ENCODE results near the gene MAGEC1. TPM values are rescaled to one million over a fixed set of nuclear protein-coding genes. Genes with fewer than 3 reads are reported as not detected.
"Not testable (repeated sequence)": the region's sequence is repeated elsewhere in the genome, so short reads cannot be mapped to it uniquely, and the experiment has no call there.

Gene MAGEC1, protein sequence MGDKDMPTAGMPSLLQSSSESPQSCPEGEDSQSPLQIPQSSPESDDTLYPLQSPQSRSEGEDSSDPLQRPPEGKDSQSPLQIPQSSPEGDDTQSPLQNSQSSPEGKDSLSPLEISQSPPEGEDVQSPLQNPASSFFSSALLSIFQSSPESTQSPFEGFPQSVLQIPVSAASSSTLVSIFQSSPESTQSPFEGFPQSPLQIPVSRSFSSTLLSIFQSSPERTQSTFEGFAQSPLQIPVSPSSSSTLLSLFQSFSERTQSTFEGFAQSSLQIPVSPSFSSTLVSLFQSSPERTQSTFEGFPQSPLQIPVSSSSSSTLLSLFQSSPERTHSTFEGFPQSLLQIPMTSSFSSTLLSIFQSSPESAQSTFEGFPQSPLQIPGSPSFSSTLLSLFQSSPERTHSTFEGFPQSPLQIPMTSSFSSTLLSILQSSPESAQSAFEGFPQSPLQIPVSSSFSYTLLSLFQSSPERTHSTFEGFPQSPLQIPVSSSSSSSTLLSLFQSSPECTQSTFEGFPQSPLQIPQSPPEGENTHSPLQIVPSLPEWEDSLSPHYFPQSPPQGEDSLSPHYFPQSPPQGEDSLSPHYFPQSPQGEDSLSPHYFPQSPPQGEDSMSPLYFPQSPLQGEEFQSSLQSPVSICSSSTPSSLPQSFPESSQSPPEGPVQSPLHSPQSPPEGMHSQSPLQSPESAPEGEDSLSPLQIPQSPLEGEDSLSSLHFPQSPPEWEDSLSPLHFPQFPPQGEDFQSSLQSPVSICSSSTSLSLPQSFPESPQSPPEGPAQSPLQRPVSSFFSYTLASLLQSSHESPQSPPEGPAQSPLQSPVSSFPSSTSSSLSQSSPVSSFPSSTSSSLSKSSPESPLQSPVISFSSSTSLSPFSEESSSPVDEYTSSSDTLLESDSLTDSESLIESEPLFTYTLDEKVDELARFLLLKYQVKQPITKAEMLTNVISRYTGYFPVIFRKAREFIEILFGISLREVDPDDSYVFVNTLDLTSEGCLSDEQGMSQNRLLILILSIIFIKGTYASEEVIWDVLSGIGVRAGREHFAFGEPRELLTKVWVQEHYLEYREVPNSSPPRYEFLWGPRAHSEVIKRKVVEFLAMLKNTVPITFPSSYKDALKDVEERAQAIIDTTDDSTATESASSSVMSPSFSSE
- total RNA-seq = not detected in 2 replicates

DNA sequence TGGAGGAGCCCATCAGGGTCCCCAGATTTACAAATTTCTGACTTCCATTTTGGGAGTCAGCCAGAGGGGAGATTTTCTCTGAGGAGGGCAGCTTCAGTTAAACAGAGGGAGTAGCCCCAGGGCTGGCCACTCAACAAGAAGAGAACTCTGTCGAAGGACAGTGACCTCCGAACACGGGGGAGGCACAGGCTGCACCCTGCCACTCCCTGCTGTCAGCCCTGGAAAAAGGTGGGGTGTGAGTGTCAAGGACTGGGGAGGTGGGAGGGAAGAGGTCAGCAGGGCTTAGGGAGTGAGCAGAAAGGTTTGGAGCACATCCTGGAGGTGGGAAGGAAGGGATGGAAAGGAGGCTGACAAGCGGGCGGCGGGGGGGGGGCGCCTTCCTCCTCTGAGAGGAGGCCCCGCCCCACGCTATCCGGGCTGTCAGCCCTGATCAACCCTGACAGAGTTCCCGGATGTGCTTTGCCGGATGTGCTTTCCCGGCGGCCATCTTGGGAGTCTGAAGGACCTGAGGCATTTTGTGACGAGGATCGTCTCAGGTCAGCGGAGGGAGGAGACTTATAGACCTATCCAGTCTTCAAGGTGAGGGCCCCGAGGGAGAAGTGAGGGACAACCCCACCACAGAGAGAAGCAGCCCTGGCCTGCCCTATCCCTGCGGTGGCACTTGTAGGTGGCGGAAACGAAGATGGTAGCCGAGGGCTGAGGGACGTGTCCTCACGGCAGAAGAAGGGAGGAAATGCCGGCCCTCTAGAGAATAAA lies at the start of gene MAGEC1:
MAGEC1 (plus strand) TSS at position 495 of the 756 bp plus-strand sequence. CDS start 1,179 bp downstream, outside the sequence.
- no peak for DNase-seq (ENCODE audit: extremely low read depth, low read depth, low spot score)

DNA sequence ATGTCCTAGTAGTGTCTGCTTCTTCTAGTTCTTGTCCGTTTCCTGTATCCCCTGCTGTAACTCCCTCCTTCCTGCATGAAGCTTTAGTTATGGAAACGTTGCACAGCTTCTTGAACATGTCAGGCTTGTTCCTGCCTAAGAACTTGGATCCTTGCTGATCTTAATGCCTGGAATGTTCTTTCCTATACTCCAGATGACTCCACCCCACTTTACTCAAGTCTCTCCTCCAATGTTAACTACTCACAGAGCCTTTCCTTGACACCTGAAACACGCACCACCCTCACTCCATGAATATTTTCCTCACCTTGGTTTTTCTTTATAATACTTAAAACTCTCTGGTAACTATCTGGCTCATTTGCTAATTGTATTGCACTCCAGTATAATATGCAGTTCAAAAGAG lies 46.2 kb upstream of the MAGEC1 start:
- DNase-seq (ENCODE audit: extremely low read depth, low read depth, low spot score) = no peak

DNA sequence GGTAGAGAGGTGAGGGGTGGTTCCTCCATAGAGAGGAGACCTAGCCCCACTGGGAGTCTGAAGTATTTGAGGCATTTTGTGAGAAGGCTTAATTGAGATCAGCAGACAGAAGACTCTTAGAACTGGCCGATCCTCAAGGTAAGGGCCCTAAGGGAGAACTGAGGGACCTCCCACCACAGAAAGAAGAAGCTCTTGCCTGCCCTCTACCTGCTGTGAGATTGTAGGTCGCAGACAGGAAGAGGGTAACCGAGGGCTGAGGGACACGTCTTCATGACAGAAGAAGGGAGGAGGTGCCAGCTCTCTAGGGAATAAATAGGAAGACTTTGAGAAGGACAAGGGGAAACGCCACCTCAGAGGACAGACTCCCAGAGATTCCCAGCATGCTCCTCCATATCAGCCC lies 24.1 kb upstream of the MAGEC1 start:
- no peak for DNase-seq (ENCODE audit: extremely low read depth, low read depth, low spot score)

DNA sequence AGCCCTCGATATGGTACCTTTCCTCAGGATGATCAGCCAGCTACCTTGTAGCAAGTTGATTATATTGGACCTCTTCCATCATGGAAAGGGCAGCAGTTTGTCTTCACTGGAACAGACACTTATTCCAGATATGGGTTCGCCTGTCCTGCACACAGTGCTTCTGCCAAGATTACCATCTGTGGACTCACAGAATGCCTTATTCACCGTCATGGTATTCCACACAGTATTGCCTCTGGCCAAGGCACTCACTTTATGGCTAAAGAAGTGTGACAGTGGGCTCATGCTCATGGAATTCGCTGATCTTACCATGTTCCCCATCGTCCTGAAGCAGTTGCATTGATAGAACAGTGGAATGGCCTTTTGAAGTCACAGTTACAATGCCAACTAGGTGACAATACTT lies 14.9 kb upstream of the MAGEC1 start:
- not testable (repeated sequence) for DNase-seq (ENCODE audit: extremely low read depth, low read depth, low spot score)

DNA sequence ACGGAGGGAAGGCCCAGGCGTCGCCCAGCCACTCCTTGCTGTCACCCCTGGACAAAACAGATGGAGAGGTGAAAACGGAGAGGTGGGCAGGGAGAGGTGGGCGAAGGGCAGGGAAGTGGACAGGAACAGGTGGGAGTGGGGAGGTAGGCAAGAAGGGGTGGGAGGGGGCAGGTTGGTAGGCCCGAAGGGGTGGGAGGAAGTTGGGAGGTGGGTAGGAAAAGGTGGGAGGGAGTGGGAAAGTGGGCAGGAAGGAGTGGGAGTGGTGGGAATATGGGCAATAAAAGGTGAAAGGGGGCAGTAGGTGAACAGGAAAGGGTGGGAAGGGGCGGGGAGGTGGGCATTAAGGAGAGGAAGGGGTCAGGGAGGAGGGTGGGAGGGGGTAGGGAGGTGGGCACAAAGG lies 9.0 kb upstream of the MAGEC1 start:
- DNase-seq (ENCODE audit: extremely low read depth, low read depth, low spot score) = no peak

DNA sequence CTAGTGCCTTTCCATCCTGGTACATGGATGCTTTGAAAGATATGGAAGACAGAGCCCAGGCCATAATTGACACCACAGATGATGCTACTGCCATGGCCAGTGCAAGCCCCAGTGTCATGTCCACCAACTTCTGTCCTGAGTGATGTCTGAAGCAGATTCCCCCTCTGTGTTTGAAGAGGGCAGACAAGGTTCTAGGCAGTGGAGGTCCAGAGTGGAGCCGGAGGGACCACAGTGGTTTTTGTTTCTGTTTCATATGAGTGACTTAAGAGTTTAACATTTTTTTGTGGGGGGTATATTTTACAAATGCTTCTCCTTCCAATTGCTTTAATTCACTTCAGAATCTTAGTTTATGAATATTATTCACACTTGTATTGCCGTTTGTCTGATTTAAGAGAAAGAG lies 6.0 kb upstream of the MAGEC1 start:
- DNase-seq (ENCODE audit: extremely low read depth, low read depth, low spot score) = no peak

DNA sequence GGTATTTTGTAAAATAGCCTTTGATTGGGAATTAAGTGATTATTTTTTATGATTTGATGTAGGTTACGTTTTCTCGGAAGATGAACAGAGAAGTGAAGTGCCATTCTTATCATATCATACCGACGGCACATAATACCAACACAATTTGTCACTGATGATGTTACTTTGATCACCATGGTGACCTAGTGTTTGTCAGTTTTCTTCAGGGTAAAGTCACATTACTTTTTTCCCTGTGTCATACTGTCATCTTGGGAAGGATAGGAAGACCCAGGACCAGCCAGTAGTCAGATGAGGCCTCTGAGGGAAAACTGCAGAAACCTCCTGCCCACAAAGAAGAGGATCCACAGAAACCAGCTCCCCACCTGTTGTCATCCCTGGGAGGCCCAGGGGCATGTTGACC lies 1.3 kb upstream of the MAGEC1 start:
- no peak for DNase-seq (ENCODE audit: extremely low read depth, low read depth, low spot score)

DNA sequence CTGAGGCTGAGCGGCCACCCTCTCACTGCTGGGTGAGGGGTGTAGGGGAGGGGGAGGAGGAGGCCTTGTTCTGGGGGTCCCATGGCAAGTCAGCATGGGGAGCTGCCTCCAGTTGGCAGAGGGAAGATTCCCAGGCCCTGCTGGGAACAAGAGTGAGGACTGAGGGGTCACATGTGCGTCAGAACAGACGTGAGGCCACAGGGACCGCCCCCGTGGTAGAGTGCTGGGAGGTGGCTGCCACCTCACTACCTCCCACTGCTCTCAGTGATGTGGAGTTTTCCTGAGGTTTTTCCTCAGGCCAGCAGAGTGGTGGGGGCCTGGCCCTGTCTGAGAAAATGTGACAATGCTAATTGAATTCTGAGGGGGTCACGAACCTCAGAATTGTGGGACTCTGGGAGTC lies 568 bp downstream of the MAGEC1 start:
- no peak for DNase-seq (ENCODE audit: extremely low read depth, low read depth, low spot score)

DNA sequence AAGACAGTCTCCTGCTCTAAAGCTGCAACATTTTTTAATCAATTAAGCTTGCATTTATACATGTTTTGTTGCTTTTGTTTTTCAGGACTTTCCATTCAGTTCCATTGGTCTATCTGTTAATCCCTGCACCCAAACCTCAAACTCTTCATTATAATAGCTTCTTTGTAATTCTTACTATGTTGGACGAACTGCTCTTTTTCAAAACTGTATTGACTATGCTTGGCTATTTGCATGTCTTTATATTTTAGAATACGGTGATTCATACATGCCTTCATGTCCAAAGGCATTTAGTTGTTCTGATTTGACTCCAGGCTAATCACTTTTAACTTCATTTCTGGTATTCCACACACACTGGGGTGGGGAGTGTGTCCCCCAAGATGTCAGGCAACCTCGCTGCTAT lies 14.1 kb downstream of the MAGEC1 start:
- DNase-seq (ENCODE audit: extremely low read depth, low read depth, low spot score) = no peak

DNA sequence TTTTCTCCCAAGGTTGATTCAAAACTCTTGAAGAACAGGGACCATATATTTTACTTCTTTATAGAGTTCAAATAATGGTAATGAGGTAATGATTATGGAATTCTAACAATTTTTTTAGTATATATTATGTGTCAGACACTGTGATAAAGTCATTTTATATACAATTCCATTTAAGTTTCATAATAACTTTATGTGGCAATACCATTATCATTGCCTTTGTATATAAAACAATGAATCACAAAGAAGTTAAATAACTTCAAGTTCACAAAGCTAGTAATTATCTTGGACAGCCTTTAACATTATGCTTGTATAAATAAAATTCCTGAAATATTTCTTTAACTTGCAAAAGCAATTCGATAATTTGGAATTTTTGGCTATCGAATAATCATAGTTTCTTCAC lies 20.6 kb downstream of the MAGEC1 start:
- no peak for DNase-seq (ENCODE audit: extremely low read depth, low read depth, low spot score)

DNA sequence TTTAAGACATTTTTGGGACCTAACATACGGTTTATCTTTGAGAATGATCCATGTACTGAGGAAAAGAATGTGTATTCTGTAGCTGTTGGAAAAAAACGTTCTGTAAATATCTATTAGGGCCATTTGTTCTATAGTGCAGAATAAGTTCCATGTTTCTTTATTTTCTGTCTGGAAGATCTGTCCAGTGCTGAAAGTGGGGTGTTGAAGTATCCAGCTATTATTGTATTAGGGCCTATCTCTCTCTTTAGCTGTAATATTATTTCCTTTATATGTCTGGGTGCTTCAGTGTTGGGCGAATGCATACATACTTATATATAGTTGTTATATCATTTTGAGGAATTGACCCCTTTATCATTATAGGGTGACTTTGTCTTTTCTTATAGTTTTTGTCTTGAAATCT lies 24.7 kb downstream of the MAGEC1 start:
- no peak for DNase-seq (ENCODE audit: extremely low read depth, low read depth, low spot score)

DNA sequence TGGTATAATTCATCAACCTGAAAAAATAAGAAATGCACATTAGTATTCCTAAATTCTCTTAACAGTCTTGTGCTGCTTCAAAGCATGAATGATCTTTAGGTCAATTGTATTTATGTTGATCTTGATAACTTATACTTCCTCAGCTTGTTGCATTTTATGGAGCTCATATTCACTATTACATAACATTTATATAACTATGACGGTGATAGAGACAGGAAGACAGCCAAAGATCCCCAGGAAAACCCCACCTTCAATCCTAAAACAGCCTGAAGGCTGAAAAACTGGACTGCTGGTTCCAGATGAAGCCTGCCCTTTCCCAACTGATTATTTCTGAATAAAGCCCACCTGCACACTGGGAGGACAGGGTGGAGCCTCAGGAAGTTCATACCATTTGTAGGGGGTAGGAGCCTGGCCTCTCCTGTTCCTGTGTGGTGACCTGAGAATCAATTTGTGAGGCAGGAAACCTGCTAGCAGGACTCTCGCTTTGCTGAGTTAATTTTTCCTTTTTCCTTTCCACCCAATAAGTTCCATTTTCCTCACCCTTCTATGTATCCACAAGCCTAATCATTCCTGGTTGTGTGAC lies 30.5 kb downstream of the MAGEC1 start:
- DNase-seq (ENCODE audit: extremely low read depth, low read depth, low spot score) = no peak

DNA sequence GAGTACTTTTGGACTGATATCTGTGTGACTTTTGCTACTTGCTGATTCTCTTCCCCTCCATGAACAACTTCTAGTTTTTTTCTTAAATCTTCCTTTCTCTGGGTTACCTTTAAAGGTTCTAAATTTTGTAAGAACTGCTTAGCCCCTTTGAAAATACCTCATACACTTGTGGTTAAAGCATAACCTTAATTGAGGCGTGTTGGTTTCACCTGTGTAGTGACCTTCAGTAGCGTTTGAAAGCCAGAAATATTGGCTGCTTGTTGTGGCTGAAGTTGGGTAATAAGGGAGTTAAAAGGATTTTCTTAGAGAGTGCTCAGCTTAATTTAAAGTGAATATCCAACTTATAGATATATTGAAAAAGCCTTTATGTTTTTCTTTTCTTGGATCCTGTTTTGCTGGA lies 32.0 kb downstream of the MAGEC1 start:
- DNase-seq (ENCODE audit: extremely low read depth, low read depth, low spot score) = no peak

DNA sequence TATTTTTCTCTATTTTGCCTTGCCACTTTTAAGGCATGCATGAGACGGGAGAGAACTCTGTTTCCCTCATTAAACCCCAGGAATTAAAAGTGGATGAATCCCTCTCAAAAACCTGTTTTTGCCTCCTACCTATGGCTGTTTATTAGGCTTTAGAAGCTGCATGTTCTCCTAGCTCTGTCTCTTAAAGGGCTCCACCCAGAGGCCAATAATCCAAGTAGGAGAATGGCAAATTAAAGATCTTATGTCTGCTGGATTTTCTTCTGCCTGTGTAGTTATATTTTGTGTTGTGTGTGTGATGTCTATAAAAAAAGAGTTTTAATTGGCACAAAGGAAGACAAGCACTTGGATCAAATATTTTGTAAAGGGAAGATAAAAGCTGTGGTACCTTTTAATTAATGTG lies 32.4 kb downstream of the MAGEC1 start:
- DNase-seq (ENCODE audit: extremely low read depth, low read depth, low spot score) = no peak

DNA sequence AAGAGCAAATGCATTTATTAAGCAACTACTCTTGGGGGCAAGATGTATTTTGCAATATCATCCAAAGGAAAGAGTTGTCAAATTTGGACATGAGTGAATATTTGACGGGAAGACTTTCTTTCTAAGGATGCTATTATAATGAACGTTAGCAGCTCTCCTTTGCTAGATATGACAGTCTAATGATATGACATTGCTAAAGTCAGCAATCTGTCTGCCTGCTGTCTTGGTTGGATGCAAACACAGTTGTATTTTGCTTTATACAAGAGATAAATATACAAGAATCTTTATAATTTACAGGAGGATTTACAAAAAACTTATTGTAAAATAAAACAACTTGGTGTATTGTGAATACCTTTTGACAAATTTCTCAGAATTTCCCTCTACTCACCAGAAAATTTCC lies 37.5 kb downstream of the MAGEC1 start:
- DNase-seq (ENCODE audit: extremely low read depth, low read depth, low spot score) = no peak

DNA sequence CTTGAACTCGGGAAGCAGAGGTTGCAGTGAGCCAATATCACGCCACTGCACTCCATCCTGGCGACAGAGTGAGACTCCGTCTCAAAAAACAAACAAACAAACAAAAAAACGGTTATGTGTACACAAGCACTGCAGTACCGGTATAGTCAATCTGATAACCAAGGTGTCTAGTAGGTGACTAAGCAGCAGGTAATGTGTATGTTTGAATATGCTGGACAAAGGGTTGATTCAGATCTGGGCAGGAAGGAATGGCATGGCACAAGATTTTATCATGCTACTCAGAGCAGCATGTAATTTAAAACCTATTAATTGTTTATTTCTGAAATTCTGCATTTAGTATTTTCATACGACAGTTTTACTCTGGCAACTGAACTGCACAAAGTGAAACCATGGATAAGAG lies 41.7 kb downstream of the MAGEC1 start:
- DNase-seq (ENCODE audit: extremely low read depth, low read depth, low spot score) = no peak

DNA sequence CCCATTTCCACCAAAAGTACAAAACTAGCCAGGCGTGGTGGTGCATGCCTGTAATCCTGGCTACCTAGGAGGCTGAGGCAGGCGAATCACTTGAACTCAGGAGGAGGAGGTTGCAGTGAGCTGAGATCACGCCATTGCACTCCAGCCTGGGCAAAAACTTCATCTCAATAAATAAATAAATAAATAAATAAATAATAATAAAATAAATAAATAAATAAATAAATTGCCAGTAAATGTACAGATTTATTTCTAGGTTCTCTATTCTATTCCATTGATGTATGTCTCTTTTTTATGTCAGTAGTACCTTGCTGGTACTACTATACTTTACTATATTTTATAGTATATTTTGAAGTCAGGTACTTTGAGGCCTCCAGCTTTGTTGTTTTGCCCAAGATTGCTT lies 43.7 kb downstream of the MAGEC1 start:
- DNase-seq (ENCODE audit: extremely low read depth, low read depth, low spot score) = no peak

DNA sequence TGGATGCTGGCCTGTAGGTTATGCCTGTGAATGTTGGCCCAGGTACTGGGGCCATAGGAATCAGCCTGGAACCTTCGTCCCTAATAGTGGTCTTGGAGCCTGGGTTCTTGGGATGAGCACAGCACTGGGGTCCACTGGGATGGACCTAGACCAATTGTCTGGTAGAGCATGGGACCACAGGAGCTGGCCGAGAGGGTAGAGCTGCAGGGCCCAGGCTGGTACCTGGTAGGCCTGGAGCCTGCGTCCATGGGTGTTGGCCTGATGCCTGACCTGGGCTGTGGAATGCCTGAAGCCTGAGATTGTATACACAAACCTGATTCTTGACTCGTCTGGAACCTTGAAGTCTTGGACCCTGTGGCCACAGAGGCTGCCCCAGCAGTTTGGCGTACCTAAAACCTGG lies 48.9 kb downstream of the MAGEC1 start:
- DNase-seq (ENCODE audit: extremely low read depth, low read depth, low spot score) = no peak

DNA sequence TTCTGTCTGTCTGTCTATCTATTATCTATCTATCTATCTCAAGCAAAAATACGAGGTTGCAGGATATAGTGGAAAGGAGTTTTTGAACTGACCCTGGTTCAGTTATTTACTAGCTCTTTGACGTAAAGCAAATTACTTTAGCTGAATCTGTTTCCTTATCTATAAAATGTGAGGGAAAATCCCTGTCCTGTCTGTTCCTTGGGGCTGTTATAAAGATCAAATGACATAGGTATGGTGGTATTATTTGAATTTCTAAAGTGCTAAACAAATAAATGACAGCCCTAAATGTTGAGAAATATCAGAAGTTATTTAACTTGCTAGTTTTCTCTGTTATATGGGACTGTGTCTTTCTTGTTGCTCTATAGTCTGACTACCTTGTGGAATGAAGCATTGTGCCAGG lies 55.0 kb downstream of the MAGEC1 start:
- no peak for DNase-seq (ENCODE audit: extremely low read depth, low read depth, low spot score)
